NCI-H187 (cell line): ENCODE measurements around the gene FGF7.
"Not testable (repeated sequence)": the region's sequence is repeated elsewhere in the genome, so short reads cannot be mapped to it uniquely, and the experiment has no call there.

ENCODE experiments used
- DNase-seq, 2 experiments: peaks; one replicate each; lab custom pipeline; 2025; lab: John Stamatoyannopoulos, UW

The FGF7 gene, protein sequence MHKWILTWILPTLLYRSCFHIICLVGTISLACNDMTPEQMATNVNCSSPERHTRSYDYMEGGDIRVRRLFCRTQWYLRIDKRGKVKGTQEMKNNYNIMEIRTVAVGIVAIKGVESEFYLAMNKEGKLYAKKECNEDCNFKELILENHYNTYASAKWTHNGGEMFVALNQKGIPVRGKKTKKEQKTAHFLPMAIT

GRCh38 chr15:49423021-49423420 lies at the start of gene FGF7:
Gene FGF7 (plus strand): TSS chr15:49423242. CDS start chr15:49424298, 1,056 bp downstream.
- no peak for DNase-seq

DNA sequence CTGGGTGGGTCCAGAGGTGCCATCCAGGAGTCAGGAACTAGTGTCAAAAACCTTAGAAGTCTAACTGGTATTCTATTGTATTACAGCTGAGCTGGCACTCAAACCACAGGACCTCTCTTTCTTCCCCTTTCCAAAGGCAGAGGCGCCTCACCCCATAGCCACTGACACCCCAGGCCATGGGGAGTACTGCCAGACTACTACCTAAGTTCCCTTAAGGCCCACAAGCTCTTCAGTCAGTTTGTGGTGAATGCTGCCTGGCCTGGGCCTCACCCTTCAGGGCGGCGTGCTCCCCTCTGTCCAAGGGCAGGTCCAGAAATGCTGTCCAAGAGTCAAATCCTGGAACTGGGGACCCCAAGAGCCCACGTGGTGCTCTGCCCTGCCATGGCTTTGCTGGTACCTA lies 43.0 kb upstream of the FGF7 start:
- DNase-seq: no peak

GRCh38 chr15:49380912-49381311 lies 42.1 kb upstream of the FGF7 start:
- DNase-seq: no peak

DNA sequence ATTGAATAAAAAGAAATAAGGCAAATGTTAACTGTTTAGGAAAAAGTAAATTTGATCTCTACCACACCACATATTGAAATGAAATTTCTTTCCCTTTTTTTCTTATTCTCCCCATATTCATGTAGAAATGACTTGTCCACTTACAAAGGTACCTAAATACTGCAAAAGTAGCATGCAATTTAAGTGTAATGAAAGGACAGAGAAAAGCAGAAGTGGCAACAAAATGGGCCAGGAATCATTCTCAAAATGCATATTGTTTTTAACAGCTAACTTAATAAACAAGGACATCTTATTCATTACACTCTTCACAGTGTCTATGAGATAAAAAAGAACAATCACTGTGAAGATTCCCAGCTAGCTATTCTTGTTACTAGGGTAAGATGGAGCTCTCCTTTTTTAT lies 40.6 kb upstream of the FGF7 start:
- DNase-seq: no peak

DNA sequence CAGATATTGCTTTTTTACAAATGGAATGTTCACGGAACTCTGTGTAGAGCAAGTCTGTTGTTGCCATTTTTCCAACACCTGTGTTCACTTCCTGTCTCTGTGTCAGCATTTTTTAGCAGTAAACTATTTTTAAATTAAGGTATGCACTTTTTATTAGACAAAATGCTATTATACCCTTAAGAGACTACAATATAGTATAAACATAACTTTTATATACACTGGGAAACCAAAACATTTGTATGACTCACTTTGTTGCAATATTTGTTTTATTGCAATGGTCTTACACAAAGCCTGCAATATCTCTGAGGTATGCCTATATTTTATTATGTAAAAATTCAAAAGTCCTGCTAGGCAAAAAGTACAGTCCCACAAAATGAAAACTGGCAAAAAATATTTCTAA lies 39.8 kb upstream of the FGF7 start:
- DNase-seq: no peak

GRCh38 chr15:49387471-49387870 lies 35.6 kb upstream of the FGF7 start:
- DNase-seq: no peak

DNA sequence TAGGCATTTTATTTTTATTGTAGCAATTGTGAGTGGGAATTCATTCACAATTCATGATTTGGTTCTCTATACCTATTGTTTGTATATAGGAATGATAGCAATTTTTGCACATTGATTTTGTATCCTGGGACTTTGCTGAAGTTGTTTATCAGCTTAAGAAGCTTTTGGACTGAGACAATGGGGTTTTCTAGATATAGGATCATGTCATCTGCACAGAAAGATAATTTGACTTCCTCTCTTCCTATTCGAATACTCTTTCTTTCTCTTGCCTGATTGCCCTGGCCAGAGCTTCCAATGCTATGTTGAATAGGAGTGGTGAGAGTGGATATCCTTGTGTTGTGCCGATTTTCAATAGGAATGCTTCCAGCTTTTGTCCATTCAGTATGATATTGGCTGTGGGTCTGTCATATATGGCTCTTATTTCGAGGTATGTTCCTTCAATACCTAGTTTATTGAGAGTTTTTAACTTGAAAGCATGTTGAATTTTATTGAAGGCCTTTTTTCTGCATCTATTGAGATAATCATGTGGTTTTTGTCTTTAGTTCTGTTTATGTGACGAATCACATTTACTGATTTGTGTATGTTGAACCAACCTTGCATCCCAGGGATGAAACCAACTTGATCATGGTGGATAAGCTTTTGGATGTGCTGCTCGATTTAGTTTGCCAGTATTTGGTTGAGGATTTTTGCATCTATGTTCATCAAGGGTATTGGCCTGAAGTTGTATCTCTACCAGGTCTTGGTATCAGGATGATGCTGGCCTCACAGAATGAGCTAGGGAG lies 20.3 kb upstream of the FGF7 start:
- DNase-seq: not testable (repeated sequence)

GRCh38 chr15:49406352-49407118 lies 16.5 kb upstream of the FGF7 start:
- no peak for DNase-seq

DNA sequence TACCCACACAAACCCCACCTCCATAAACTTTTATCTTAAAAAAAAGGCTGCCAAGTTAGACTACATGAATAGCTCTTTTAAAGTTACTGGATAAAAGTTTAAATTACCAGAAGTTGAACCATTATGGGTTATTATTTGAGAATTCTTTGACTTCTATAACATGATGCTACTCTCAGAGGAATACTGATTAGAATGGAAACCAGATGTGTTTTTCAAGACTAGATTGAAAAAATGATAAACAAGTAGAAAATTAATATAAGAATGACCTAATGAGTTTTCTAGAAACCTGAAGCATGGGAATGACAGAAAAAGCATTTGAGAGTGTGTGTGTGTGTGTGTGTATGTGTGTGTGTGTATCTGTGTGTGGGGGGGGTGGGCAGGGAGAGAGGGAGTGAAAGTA lies 12.4 kb upstream of the FGF7 start:
- no peak for DNase-seq

- DNase-seq: no peak
These were observed 10.2 kb upstream of the FGF7 start for GRCh38 chr15:49412797-49413196.

- DNase-seq: no peak
These were observed 7.9 kb upstream of the FGF7 start for GRCh38 chr15:49415149-49415548.

- no peak for DNase-seq
These were observed 7.4 kb upstream of the FGF7 start for GRCh38 chr15:49415638-49416037.

DNA sequence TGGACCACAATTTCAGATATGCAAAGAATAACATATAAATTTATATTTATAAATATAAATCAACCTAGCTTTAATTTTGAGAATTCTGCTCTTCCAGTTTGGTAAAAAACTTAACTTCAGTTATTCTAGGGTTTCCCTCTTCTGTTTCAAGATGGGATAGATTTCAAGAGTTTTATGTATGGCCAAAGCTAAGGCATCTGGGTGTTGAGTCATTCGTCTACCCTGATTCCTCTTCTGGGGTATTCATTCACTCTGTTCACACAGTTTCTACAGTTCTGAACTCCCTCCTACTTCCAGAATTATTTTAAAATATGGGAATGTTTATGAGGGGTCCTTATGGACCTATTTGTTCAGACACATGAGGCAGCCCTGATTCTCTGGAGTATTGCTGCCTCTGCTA lies 4.2 kb upstream of the FGF7 start:
- no peak for DNase-seq

- no peak for DNase-seq
These were observed 1.1 kb upstream of the FGF7 start for GRCh38 chr15:49421991-49422390.

GRCh38 chr15:49423901-49424550 lies 984 bp downstream of the FGF7 start:
- no peak for DNase-seq

GRCh38 chr15:49424954-49425353 lies 1.9 kb downstream of the FGF7 start:
- DNase-seq: no peak

DNA sequence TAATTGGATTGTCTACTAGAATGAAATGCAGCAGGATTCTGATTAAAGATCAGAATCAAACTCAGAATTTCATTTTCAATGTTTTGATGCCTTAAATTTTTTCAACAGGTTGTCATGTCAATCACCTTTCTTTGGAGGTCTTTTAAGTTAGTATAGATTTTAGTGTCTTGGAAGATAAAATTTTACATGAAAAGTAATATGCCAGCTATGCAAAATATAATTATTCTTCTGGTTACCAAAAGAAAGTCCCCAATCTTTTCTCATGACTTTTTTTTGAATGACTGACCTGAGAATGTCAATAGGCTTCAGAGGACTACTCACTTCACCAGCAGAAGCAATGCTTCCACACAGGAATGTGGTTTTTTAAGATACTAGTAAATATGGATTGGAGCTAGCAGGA lies 4.3 kb downstream of the FGF7 start:
- DNase-seq: no peak

DNA sequence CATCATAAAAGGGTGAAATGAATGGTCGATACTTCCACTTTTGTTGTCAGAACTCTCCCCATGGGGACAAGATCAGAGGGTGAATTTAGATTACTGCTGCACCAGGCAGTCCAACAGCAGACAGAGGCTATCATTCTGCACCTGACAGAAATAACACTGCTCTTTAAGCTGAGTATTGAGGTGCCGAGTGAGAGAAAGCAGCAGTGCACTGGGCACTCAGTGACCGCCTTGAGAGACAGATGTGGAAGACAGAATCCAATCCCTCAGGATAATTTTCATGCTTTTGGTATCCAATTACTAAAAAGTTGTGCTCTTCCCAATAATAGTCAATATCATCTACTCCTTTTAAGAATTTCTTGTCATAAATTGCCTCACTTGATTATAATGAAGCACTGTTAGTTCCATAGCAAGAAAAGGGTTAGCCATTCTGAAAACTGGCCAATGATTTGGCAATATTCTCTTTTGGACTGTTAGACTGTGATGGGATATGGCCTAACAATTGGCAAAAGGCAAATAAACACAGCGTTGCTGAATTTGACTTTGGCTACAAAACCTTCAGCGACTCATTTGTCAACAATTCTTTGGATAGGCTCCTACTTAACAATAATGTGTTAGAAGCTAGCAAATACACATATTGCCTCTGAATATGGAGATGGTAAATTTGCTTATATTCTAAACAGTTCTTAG lies 5.5 kb downstream of the FGF7 start:
- no peak for DNase-seq

GRCh38 chr15:49430046-49430445 lies 7.0 kb downstream of the FGF7 start:
- DNase-seq: no peak

DNA sequence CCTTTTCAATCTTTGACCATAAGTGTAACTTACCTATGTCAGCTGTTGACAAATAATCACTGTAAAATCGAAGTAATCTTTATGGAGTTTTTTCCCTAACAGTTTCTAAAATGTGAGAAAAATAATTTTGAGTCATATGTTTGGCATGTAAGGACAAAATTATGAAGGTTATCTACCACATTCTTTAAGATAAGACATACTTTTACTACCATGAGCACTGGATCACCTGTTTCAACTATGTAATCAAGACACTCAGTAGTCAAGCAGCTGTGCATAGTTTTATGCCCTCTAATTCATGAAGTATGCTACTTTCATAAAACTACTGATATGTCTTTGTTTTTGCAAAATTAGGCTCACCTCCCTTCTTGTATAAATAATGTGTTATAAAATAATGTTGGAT lies 12.1 kb downstream of the FGF7 start:
- DNase-seq: no peak

GRCh38 chr15:49436751-49437150 lies 13.7 kb downstream of the FGF7 start:
- DNase-seq: no peak
